ENCODE results near the gene RTN4RL2.

GRCh38 chr11:57471496-57471895 lies 11.2 kb downstream of the RTN4RL2 start:
- no peak for TF ChIP-seq CTCF (IDR thresholded peaks at IDR 0.05)
- no peak for TF ChIP-seq POLR2A (IDR thresholded peaks at IDR 0.05)

All from ovary (tissue), 3 donors.